IPS-15b (cell line): ENCODE data around the gene KLHL15.
A peak's percentile ranks its signal among the peaks of the same experiment; 100 is the strongest.

Experiments
- H3K27me3 ChIP-seq: one replicate; pipeline ENCODE4 v1.6.1; 2013; ENCODE audit warnings: low read length; ENCODE audit not compliant: control insufficient read depth, insufficient read depth
- H3K36me3 ChIP-seq: one replicate; pipeline ENCODE4 v1.6.1; 2013; ENCODE audit warnings: low read length; ENCODE audit not compliant: control insufficient read depth, insufficient read depth
- H3K4me1 ChIP-seq: one replicate; pipeline ENCODE4 v1.6.1; 2013; ENCODE audit warnings: mild to moderate bottlenecking, low read length; ENCODE audit not compliant: control insufficient read depth, insufficient read depth
- H3K4me3 ChIP-seq: one replicate; pipeline ENCODE4 v1.5.1; 2013; ENCODE audit warnings: low read depth, low read length
- H3K9ac ChIP-seq: one replicate; pipeline ENCODE4 v1.6.1; 2013; ENCODE audit warnings: low read depth, mild to moderate bottlenecking, low read length
- H3K9me3 ChIP-seq: one replicate; pipeline ENCODE4 v1.6.1; 2013; ENCODE audit warnings: mild to moderate bottlenecking, low read length; ENCODE audit not compliant: control insufficient read depth, insufficient read depth

The KLHL15 gene

DNA sequence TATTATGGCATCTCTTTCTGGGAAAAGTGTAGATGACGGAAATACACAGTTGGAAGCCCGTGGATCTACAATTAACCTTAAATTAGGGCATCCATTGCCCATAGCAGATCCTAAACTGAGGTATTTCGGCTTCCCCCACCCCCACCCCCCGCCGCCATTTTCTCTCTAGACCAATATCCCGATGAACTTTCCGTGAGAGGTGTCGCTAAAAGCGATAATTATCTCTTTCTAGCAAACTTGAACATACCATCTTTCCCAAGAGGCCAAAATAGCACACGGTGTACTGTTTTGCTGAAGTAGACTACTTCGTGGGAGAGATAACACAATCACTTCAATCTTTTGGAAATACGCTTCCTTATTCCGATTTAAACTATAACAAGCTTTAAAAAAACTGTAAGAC lies 554 bp downstream of the KLHL15 start:
- Histone ChIP-seq H3K4me1 (no peaks in the 10 kb centered on the region), H3K27me3 (peaks cover 35% of the 10 kb centered on the region), H3K9me3 (no peaks in the 10 kb centered on the region), H3K9ac (peak overlapping the region; percentile 13), H3K36me3 (no peaks in the 10 kb centered on the region), H3K4me3 (peak overlapping the region; percentile 94)

DNA sequence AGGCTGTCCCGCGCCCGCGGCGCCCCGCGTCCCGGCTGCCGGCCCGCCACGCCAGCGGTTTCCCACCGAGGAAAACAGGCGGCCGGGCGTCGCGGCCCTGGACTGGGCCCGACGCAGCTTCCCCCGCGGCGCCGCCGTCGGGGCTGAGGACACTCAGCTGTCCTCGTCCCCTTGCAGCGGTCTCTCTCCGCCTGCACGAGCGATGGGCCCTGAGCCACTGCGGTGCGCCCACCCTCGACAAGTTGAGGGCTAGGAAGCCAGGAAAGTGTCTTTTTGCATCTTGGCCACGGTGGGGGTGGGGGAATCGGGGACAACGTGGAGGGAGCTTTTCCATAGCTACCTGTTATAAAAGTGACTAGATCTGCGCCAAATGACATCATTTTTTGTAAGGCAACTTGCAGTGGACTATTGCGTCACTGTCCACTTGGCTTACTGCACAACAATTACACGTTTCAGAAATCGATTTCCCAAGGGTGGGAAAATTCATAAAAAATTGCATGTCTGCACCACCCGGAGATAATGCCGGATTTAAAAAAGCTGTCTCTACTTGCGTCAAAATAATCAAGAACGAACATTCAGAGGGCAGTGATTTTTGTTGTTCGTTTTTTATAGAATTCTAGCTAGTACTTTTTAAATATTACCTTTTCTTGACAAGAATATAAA lies 1.1 kb downstream of the KLHL15 start:
- H3K9me3 ChIP-seq, result no peaks in the 10 kb centered on the region
- peak overlapping the region; percentile 70 for H3K9ac ChIP-seq
- H3K36me3 ChIP-seq, result no peaks in the 10 kb centered on the region
- H3K27me3 ChIP-seq, result peaks cover 33% of the 10 kb centered on the region
- H3K4me3 ChIP-seq, result peak overlapping the region; percentile 94
- no peaks in the 10 kb centered on the region for H3K4me1 ChIP-seq

DNA sequence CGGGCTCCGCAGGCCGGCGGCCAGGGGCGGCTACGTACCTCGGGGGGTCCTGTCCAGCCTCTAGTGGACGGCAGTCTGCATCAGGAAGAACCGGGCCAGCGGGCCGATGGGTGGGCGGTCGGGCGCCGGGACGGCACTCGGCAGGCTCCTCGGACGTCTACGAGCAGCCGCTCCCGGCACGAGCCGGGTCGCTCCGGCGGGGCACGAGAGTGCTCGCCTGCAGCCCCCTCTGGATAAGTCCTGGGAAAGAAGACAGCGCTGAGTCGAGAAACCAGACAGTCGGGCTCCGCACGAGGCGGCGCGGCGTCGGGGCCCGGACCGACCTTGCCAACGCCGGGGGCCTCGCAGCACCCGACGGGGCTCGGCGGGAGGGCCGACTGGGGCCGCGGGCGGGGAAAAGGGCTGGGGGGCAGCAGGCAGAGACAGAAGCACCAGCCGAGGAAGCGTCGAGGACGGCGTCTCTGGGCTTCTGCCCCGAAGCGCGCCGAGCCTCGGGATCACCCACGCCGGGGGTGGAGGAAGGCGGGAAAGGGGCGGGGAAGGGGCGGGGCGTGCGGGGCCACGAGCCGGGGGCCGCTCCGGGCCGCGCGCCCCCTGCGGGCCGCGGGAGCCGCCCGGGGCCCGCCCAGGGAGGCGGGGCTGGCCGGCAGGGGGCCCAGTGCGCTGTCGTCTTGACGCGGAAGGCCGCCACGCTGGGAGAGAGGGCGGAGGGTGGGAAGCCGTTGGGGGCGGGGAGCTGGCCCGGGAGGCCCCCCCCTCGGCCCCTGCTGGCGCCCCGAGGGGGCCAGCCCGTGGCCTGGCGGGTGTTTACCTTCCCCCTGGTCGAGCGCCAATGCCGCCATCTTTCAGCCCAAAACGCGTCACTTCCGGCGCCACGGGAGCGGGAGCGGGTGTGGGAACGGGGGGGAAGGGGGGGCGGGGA lies 1.9 kb downstream of the KLHL15 start:
- no peaks in the 10 kb centered on the region for H3K36me3 ChIP-seq

DNA sequence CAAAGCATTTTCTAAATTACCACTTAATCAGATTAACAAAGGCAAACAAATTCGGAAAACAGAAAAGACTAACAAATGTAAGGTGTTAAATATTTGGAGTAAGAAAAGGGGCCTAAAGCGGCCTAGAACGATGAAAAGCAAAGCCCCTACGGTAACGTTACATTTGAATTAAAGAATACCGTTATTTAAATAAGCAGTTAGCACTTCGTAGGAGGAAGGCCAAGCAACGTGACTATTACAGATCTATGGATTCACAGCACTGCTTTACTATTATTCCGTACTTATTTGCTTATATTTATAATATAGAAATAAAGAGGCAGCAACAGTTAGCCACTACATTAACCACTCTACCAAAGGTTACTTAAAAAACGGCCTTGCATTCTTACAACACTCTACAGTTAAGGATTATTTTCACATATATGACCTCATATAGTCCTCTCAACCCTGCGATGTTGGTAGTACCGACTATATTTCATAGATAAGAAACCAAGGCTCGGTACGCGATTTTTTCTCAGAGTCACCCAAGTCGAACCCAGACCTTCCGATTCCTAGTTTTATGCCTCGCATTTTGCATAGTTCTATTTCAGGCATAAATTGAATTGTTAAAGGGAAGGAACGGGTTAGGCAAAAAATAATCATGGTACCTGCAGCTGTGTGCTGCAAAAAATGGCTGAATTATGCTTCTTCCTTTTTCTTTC lies 2.9 kb downstream of the KLHL15 start:
- H3K4me3 ChIP-seq, result peak overlapping the region; percentile 72
- H3K4me1 ChIP-seq, result no peaks in the 10 kb centered on the region
- H3K36me3 ChIP-seq, result no peaks in the 10 kb centered on the region
- no peaks in the 10 kb centered on the region for H3K9me3 ChIP-seq
- peak overlapping the region; percentile 92 for H3K9ac ChIP-seq
- H3K27me3 ChIP-seq, result peaks cover 16% of the 10 kb centered on the region

More for the DNA sequence above, 1.9 kb downstream of the KLHL15 start:
- H3K4me3 ChIP-seq, result peak overlapping the region; percentile 94
- H3K9ac ChIP-seq, result peak overlapping the region; percentile 92
- H3K27me3 ChIP-seq, result peaks cover 25% of the 10 kb centered on the region
- H3K4me1 ChIP-seq, result no peaks in the 10 kb centered on the region
- H3K9me3 ChIP-seq, result no peaks in the 10 kb centered on the region

DNA sequence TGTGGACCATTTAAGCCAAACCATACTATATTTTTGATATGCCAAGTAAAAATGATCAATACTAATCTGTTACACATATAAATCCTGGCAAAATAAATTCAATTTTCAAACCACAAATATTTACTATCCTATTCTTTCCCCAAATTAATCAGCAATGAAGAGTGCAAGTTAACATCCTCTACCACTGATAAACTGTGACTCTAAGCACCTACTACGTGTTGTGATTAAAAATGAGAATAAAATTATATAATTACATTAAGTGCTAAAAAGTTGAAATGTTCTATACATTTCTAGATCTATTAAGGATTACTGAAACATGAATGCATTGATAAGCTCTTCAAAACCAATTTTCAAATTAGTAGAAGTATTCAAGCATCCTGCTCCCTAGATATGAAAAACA lies 3.4 kb downstream of the KLHL15 start:
- Histone ChIP-seq H3K9ac (peak overlapping the region; percentile 20), H3K27me3 (peaks cover 11% of the 10 kb centered on the region), H3K9me3 (no peaks in the 10 kb centered on the region), H3K4me1 (no peaks in the 10 kb centered on the region), H3K4me3 (peak overlapping the region; percentile 72), H3K36me3 (no peaks in the 10 kb centered on the region)

DNA sequence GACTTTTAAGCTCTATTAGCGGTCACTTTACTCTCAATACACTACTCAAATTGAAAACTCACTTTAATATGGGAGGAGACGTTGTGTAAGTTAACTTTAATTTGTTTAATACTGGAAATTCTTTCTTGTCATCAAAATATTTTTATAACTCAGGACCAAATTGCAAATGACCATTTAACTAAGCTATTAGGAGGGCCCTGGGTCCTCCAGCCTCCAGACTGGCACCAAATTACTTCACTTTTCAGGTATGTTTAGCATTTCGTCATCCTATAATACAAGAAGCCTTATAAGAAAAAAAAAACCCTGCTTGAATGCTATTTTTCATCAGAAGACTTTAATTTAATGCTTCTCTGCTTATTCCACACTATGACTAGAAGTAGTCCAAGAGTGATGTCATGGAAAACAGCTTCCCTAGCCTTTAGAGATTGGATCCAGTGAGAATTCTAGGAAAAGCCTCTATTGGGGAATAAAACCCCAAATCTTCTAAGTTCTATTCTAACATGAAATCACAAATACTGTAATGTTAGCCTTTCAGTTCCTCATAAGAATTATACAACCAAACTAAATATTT lies 6.6 kb downstream of the KLHL15 start:
- Histone ChIP-seq H3K4me3 (no peak overlapping the region), H3K4me1 (no peaks in the 10 kb centered on the region), H3K9me3 (no peaks in the 10 kb centered on the region), H3K36me3 (no peaks in the 10 kb centered on the region), H3K27me3 (no peaks in the 10 kb centered on the region), H3K9ac (no peak overlapping the region)

DNA sequence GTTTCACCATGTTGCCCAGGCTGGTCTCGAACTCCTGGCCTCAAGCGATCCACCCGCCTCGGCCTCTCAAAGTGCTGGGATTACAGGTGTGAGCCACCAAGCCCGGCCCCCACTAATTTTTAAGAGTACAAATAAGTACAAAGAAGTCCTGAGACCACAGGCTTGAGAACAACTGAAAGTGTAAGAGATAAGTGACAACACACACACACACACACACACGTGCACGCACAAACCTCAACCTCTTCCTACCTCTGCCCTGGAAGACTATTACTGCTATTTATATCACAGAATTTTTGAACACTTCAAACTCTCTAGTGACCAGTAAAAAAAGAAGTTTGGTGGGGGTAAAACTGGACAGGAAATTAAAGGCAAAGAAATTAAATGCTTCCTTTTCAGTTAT lies 7.5 kb downstream of the KLHL15 start:
- H3K9me3 ChIP-seq, result no peaks in the 10 kb centered on the region
- H3K36me3 ChIP-seq, result no peaks in the 10 kb centered on the region
- peaks cover 2% of the 10 kb centered on the region for H3K4me1 ChIP-seq
- no peak overlapping the region for H3K9ac ChIP-seq
- H3K4me3 ChIP-seq, result no peak overlapping the region
- H3K27me3 ChIP-seq, result no peaks in the 10 kb centered on the region

DNA sequence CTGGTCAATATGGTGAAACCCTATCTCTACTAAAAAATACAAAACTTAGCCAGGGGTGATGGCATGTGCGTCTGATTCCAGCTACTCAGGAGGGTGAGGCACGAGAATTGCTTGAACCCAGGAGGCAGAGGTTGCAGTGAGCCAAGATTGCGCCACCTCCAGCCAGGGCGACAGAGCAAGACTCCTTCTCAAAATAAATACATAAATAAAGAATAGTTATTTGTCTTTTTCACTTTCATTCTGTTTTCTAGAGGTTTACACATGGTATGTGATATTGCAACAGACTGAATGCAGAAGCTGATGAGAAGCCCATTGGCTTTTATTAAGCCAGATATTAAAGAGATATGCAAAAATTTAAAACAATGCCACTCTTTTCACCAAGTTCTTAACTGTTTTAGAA lies 8.2 kb downstream of the KLHL15 start:
- no peak overlapping the region for H3K9ac ChIP-seq
- H3K4me1 ChIP-seq, result peaks cover 2% of the 10 kb centered on the region
- H3K27me3 ChIP-seq, result no peaks in the 10 kb centered on the region
- no peak overlapping the region for H3K4me3 ChIP-seq
- H3K36me3 ChIP-seq, result no peaks in the 10 kb centered on the region
- H3K9me3 ChIP-seq, result no peaks in the 10 kb centered on the region

DNA sequence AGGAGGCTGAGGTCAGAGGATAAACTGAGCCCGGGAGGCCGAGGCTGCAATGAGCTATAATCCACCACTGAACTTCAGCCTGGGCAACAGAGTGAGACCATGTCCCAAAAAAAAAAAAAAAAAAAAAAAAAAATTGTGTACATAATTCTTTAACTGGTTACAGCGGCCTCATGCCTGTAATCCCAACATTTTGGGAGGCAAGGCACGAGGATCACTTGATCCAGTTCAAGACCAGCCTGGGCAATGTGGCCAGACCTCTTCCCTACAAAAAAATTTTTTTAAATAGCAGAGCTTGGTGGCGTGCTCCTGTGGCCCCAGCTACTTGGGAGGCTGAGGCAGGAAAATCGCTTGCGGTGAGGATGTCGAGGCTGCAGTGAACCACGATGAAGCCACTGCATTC lies 9.3 kb downstream of the KLHL15 start:
- no peaks in the 10 kb centered on the region for H3K9me3 ChIP-seq
- H3K9ac ChIP-seq, result no peak overlapping the region
- no peaks in the 10 kb centered on the region for H3K27me3 ChIP-seq
- H3K4me1 ChIP-seq, result peaks cover 2% of the 10 kb centered on the region
- no peaks in the 10 kb centered on the region for H3K36me3 ChIP-seq
- no peak overlapping the region for H3K4me3 ChIP-seq

DNA sequence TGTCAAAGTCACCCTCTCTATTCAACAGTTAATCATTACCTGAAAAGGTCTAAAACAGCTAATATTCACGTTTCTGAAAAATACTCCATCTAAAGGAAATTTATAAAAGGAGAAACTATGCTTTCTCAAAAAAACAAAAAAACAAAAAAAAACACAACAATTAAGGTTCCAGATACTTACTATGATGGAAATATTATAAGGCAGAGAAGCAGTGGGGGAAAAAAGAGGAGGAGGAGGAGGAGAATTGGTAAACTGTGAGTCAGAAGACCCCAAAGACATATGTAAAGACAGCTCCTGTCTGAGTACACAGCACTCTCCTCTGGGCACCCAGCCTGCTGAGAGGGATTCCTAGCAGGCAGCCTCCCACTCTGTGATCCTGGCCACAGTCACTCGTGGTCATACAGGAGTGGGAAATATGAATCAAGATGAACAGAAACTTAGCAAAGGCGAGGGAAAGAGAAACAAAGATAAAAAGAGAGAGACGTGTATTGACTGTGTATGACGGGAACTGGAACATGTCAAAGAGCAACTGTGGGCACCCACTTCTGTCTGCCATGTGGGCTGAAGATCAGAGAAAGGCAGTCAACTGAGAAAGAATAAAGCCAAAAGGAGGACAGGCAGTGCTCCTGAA lies 12.5 kb downstream of the KLHL15 start:
- Histone ChIP-seq H3K4me1 (peaks cover 2% of the 10 kb centered on the region), H3K9me3 (no peaks in the 10 kb centered on the region), H3K9ac (no peak overlapping the region), H3K27me3 (no peaks in the 10 kb centered on the region), H3K4me3 (no peak overlapping the region), H3K36me3 (no peaks in the 10 kb centered on the region)

DNA sequence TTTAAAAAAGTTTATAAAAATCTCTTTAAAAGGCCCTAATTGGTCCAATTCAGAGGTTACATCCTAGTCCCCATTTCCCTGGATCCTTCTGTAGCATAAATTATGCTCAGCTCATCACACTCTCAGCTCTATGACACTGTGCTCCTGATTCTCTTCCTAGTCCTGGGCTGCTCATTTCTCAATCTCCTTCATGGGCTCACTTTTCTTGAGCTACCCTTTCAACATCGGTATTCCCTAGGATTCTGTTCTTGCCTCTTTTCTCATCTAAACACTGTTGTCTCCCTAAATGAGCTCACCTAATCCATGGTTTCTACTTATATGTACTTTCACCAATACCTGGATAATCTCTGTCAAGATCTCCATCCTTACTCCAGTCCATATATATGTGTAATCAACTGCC lies 14.7 kb downstream of the KLHL15 start:
- H3K9me3 ChIP-seq, result no peaks in the 10 kb centered on the region
- no peak overlapping the region for H3K9ac ChIP-seq
- no peaks in the 10 kb centered on the region for H3K27me3 ChIP-seq
- peaks cover 2% of the 10 kb centered on the region for H3K4me1 ChIP-seq
- no peaks in the 10 kb centered on the region for H3K36me3 ChIP-seq
- no peak overlapping the region for H3K4me3 ChIP-seq
